Measurements from ENCODE around the gene MIR17HG. TPM values are rescaled to one million over a fixed set of nuclear protein-coding genes. Genes with fewer than 3 reads are reported as not detected.

MIR17HG gene
- polyA plus RNA-seq, 5 donors = 3.9 to 7.0 (median 6.1) TPM

DNA sequence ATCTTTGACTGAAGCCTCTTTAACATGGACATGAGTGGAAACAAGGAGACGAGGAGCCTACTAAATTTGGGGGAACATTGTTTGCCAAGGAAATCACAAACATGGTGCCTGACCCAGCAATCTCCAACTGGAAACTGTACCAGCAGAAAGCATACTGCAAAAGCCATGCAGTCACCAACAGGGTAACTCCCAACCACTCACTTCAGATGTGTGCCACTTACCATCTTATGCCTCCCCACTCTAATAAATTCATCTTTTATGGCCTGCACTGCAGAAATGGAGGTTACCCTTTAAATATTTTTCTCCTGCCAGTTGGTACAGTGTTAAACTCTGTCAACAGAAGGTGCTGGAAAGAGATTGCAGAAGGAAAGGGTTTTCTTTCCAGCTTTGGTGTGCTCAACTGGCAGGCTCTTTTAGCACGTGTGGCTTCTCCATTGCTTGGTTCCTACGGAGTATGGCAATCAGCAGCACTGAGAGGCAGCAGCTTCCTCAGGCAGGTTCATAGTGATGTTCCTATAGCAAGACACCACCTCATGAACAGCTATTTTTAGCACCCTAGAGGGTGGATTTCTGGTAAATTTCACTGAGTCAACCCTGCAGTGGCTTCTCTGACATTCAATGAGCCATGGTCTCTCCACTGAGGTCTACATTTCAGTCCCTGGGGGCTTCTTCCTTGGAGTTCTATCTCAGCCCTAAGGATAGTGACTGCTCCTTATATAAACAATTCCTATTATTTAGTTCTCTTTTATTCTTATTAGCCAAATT, 21.4 kb downstream of the MIR17HG start:
- DNase-seq = no peak

DNA sequence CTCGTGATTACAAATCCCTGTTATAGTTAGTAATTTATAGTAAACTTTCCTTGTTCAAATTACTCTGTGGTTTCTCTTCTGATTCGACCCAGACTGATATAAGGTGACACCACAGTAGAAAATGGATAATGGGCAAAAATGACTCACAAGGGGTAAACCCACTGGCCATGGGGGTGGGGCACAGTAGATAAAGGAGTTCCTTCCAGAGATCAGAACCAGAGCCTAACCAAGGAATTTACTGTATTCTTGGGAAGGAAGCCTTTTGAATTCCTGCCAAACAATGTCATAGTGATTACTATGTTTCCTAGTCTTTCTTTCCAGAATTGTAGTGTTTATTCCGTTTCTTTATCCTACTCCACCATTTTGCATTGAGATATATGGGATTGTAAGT, 21.9 kb downstream of the MIR17HG start:
- DNase-seq = no peak

DNA sequence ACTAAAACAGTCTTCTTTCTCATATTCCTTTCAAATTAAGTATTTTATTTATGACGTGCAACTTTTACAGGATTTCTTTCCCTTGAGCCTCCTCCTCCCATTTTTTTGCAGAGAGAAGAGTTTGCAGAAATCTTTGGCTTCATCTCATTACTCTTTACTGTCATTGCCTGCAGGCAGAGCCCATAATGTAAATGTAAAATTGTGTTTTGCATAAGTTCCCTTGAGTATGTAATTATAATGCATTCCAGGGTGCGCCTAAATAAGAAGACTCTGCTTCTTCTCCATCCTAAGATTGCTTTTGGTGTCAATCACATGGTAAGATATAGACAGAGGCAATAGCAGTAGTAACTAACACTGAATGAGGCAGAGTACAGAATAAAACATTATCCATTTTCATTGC, 23.0 kb downstream of the MIR17HG start:
- no peak for DNase-seq

DNA sequence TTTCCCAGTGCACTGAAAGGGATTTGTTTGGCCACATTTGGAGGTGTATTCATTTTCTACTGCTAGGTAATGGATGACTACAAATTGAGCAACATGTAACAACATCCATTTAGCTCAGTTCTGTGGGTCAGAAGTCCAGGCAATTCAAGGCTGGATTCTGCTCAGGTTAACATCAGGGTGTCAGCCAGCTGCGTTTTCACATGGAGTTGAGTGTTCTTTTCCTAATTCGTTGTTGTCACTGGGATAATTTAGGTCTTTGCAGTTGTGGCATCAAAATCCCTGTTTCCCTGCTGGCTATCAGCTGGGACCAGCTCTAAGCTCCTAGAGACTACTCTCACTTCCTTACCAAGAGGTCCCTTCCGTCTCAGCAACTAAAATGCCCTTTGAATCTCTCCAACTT, 25.4 kb downstream of the MIR17HG start:
- no peak for DNase-seq

DNA sequence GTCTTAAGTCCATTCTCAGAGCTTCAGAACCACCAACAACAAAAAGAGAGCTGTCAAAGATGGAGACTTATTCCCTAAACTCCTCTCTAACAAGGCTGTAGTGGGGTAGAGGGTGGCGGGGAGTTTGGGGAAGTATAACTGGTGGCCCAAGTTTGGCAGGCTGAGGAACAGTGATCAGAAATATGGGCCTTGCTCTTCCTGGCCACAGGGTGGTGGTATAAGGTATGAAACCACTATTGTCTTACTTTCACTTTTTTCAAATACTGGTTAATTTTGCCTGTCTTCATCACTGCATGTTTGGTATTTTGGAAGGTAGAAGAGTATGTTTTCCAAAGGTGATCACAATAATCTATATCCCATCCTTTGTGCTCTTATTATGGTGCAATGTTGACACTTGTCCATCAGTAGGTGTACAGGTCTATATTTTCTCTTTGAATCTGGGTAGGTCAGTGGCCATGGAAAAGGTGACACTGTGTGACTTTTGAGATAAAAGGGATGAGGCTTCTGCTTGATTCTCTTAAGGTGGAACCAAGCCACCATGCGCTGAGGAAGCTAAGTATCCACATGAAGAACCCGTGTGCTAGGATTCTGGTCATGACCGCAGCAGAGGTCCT, 27.7 kb downstream of the MIR17HG start:
- DNase-seq = no peak

GRCh38 chr13:91381371-91381770, 33.9 kb downstream of the MIR17HG start:
- DNase-seq = no peak

DNA sequence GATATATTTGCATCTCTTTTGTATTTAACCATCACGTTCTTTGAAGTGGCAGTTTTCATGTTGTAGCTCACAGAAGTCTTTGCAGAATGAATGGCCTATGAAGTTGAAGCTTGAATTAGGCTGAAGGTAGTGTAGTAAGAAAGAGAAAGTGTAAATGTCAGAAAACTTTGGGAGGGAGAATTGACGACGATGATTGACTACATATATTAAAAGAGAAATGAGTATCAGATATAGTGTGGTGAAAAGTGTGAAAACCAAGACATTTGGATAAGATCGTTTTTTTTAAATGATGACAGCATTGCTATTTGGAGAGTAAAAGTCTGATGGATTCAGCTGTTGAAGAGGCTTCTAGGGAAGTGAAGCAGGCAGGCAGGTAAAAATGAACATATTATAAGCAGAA, 36.3 kb downstream of the MIR17HG start:
- DNase-seq = no peak

GRCh38 chr13:91384896-91385295, 37.4 kb downstream of the MIR17HG start:
- DNase-seq = no peak

- DNase-seq = no peak
Measured at GRCh38 chr13:91389186-91389585, 41.7 kb downstream of the MIR17HG start.

DNA sequence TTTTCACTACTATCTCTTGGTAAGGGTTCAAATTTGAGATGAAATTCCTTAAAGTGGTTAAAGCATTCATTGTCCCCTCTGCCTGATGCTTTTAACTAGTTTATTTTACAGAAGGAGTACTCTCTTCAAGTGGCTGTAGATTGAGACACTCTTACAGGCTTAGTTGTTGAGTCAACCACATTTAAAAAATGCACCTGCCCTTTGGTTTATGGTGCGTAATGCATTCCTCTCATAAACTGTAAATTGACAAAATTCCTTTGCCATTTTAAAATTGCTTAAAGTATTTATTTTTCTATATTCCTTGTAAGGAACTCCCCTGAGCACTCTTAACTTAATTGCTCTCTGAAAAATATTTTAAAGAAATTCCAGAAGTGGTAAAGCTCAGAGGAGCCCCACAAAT, 50.1 kb downstream of the MIR17HG start:
- DNase-seq = no peak

DNA sequence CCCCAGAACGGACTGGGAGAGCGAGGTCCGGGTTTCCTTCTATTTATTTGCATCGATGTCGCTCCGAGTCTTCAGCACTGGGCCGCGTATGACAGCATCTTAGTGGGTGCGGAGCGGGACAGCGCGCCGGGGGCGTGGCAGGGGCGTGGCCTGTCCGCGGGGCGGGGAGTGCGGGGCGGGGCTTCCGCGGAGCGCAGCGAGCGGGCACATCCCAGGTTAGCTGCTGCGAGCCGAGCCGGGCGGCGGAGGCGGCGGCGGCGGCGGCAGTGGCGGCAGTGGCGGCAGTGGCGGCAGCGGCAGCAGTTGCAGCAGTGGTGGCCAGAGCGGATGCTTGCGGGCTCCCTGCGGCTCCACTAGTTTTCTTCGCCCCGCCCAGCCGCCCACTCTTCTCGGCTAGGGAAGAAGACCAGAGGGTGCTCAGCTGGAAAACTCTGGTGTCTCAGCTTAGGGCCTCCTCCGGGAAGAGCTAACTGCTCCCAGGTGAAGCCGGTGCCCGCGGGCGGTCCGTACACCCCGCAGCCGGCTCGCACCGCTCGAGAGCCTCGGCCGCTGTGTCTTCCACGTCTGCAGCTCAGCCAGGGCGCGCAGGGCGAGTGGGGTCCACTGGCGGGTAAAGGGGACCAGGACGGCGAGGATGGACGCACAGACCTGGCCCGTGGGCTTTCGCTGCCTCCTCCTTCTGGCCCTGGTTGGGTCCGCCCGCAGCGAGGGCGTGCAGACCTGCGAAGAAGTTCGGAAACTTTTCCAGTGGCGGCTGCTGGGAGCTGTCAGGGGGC, 51.1 kb downstream of the MIR17HG start, which contains the start of gene GPC5:
Gene GPC5 (plus strand): TSS at position 209 of the 776 bp plus-strand sequence.
- peak; percentile 60 to 67 for DNase-seq

GRCh38 chr13:91399189-91400062, 51.9 kb downstream of the MIR17HG start:
- no peak for DNase-seq

DNA sequence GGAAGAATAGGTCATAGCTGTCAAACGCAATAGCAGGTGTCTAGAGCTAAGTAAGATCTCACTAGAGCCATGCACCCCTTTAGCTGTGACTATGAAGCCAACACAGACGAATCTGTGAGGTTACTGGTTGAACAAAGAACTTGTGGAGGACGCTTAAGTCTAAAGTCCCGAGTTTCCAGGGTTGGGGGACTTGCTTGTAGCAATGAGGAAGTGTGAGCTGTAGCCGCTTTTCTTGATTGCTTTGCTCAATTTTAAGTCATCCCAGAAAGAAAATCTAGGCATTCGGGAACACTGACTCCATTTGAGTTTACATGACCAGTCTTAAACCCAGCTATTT, 52.5 kb downstream of the MIR17HG start:
- no peak for DNase-seq

DNA sequence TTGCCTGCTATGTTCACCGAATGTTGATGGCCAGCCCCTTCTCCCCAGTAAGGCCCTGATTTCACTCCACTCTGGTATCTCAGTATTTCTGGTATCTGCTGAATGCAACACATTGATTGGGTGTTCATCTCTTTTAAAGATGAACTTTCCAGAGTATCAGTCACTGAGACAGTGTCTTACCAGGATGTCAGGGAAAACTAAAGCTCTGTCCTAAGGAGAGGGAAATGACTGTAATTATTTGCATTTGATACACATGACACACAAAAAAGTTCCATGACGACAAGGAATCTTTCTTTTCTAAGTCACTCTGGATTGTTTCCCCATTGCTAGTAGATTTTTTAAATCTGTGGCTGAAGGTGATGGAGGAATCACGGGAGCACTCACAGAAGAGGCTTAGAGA, 53.2 kb downstream of the MIR17HG start:
- no peak for DNase-seq

- no peak for DNase-seq
Measured at GRCh38 chr13:91401920-91402319, 54.4 kb downstream of the MIR17HG start.

Other genes starting within 250 kb of the MIR17HG start
- 10 to 100 TPM in 4 of 5 donors, 1 to 10 TPM in 1; 9.2 to 17.3 (median 14.9) TPM for gene GPC5, start 50.9 kb downstream of the MIR17HG start, polyA plus RNA-seq (ENCODE audit: insufficient read depth in 1 of 5, insufficient read length in 5 of 5, low replicate concordance in 1 of 5)